GM12873 (cell line): ENCODE measurements around the gene ANKEF1.

Experiments used
- TF ChIP-seq, protein P1 (sequence below): IDR thresholded peaks from 2 replicates; pipeline ENCODE4 v1.5.1; 2012; ENCODE audit warnings: low read depth, mild to moderate bottlenecking, moderate library complexity, low read length, control low read depth; ENCODE audit not compliant: insufficient read depth; ENCODE audit errors: missing control alignments

Gene ANKEF1

DNA sequence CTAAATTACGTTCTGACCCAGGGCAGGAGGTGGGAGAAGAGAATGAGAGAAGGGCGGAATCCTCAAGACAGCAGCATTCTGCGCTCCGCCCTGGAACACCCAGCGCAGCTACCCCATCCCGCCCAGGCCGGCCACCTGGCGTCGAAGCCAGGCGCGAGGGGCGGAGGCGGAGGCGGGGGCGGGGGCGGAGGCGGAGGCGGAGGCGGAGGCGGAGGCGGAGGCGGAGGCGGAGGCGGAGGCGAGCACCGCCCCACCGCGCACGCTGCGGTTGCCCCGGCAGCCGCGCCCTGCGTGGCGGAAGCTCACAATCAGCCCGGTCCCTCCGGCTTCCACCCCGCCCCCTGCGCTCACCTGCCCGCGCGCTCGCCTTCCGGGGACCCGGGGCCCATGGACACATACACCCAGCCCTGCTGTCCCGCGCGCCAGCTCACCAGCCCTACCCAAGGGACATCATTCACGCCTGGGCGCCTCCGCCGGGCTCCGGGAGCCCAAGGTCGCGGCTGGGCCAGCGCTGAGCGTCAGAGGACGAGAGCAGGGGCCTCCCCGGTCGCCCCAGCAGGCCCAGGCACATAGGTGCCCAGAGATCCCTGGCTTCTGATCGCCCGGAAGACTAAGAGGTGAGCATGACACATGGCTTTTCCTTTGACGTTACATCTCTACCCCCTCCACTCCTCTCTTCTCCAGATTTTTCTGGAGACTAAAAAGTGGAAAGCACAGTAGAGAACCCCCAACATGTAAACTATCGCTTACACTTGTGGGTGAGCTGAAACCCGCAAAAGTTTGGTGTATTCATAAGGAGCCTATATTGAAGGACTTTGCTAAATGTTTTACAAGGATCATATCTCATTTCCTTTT, at the start of gene ANKEF1:
ANKEF1 (plus strand) TSS at position 271 of the 855 bp plus-strand sequence. CDS start 3,315 bp downstream, outside the sequence.
- TF ChIP-seq, protein P1, sequence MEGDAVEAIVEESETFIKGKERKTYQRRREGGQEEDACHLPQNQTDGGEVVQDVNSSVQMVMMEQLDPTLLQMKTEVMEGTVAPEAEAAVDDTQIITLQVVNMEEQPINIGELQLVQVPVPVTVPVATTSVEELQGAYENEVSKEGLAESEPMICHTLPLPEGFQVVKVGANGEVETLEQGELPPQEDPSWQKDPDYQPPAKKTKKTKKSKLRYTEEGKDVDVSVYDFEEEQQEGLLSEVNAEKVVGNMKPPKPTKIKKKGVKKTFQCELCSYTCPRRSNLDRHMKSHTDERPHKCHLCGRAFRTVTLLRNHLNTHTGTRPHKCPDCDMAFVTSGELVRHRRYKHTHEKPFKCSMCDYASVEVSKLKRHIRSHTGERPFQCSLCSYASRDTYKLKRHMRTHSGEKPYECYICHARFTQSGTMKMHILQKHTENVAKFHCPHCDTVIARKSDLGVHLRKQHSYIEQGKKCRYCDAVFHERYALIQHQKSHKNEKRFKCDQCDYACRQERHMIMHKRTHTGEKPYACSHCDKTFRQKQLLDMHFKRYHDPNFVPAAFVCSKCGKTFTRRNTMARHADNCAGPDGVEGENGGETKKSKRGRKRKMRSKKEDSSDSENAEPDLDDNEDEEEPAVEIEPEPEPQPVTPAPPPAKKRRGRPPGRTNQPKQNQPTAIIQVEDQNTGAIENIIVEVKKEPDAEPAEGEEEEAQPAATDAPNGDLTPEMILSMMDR = no peak

DNA sequence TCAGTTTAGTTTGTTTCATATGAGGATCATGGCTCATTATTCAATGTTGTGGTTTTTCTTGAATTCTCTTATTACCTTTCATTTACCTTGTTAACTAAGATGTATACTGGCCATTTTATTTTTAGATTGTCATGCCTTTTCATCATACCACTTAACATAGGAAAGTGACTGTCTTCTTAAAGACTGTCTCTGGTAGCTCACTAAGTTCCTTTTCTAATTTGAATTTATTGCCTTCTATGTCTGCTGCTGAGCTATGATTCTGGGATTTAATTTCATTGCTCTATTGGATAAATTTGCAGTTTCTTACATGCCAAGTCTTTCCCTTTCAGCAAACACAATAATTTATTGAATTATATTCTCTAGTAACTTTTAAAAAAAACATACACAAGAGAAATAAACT, 49.5 kb upstream of the ANKEF1 start:
- TF ChIP-seq, protein P1 = no peak

DNA sequence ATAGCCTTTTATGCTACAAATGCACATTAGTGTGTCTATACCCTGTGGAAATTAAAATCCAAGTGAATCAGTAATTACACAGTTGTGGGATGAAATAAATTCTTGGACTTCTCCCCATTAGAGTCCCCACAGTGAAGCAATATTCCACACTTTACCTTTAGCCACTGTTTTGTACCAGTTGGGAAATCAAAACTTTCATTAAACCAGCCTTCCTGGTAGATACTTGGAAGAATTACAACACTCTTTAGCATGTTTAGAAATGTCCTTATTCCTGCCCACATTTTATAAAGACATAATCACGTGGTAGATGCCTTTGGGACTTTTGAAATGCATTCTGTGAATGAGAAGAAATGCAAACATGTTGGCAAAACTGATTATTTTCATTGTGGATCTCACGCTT, 49.0 kb upstream of the ANKEF1 start:
- TF ChIP-seq, protein P1 = no peak

DNA sequence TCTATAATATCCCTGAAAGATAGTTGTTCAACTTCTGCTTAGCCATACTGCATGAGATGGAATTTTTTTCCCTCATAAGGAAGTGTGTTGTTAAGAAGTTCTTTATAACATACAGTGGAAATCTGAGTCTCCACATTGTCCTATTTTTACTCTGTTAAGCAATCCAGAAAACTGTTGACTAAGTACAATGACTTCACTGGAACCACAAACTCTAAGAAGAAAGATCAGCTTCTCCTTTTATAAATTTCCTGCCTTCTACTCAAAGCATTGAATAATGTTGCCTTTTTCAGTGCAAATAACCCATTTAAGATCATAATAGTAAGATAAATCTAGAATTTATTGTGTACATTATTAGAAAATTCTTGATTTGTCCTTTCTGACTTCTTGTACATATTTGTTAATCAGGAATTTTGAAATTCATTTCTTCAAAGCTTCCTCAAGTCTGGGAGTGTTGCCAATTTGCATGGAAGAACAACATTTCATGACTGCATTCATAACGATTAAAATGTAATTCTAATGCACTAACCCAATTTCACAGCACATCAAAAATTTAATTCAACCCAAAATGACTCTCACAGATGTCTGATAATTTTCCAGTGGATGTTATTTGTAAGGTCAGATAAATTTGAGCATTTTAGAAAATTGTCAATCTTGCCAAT, 45.6 kb upstream of the ANKEF1 start:
- TF ChIP-seq, protein P1 = no peak

DNA sequence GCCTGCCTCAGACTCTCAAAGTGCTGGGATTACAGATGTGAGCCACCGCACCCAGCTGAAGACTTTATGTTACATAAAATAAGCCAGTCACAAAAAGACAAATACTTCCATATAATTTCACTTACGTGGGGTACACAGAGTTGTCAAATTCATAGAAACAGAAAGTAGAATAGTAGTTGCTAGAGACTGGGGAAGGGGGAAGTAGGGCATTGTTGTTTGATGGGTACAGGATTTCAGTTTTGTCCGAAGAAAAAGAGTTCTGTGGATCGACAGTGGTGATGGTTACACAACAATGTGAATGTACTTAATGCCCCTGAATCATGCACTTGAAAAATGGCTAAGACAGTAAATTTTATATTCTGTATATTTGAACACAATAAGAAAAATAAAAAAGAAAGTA, 41.6 kb upstream of the ANKEF1 start:
- TF ChIP-seq, protein P1 = no peak

DNA sequence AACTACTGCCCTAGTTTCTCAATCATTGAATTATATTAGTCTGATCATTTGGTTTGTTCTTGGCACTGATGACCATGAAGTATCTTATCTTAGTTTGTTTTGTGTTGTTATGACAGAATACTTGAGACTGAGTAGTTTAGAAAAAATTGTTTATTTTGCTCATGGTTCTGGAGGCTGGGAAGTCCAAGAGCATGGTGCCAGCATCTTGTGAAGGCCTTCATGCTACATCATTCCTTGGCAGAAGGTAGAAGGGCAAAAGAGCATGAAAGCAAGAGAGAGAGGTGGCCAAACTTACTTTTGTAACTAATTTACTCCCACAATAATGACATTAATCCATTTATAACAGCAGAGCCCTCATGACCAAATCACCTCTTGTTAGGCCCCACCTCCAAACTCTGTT, 40.1 kb upstream of the ANKEF1 start:
- TF ChIP-seq, protein P1 = no peak

DNA sequence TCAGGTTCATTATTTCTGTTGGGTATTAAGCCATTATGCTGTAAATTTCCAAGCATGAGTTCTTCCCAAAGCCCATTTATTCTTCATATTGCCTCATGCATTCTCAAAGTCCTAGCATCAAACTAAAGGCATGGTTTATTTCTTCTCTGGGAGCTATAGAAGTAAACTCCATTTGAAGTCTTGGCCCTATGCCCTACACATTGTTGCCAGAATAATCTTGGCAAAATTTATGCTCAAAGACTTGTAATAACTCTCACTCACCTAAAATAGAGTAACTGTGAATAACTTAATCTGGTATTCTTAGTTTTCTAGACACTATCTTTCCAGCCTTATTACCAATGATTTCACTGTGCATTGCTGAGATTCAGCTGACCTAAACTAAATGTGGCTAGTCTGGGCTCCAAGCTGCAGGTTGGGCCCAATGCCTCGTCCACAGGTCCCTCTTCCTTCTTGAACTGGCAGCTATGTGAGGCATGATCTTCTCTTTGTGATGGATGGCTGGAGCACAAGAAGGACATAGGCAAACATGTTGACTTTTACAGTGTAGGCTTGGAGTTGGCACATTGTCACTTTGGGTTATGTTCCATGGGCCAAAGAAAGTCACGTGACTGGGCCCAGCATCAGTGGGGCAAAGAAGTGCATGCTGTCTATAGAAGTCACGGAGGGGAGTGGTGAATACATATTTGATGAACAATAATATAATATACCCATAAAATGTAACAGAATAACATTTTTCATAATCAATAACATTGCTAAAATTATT, 39.1 kb upstream of the ANKEF1 start:
- TF ChIP-seq, protein P1 = no peak
